Measurements from ENCODE around the gene SLC29A3. TPM values are rescaled to one million over a fixed set of nuclear protein-coding genes. Genes with fewer than 3 reads are reported as not detected.

Gene SLC29A3
- total RNA-seq, 2 experiments from 2014 or later, result 2.9 to 3.3 TPM

DNA sequence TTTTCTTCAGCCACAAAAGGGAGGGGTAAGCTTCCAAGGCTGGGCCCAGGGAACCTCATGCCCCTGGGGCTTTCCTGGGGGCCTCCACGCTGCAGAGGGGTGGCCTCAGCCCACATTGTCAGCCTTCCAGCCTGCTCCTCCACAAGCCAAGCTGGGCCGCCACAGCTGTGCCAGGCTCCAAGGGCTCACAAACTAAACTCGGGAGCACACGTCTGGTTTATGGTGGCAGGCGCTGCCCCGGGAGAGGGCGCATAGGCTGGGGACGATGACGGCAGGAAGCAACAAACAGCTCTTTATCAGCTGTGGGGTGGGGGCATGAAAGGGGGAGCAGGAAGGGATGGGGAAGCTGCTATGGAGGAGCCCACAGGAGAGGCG is 71.4 kb downstream of the SLC29A3 start:
- Mint-ChIP-seq H3K27ac (no peak overlapping the region), H3K27me3 (peaks cover 25% of the 10 kb centered on the region), H3K4me1 (ENCODE audit: low read depth) (no peaks in the 10 kb centered on the region), H3K4me3 (no peak overlapping the region), H3K36me3 (ENCODE audit: low read depth) (no peaks in the 10 kb centered on the region), H3K9me3 (no peaks in the 10 kb centered on the region)
- TF ChIP-seq, protein P1, sequence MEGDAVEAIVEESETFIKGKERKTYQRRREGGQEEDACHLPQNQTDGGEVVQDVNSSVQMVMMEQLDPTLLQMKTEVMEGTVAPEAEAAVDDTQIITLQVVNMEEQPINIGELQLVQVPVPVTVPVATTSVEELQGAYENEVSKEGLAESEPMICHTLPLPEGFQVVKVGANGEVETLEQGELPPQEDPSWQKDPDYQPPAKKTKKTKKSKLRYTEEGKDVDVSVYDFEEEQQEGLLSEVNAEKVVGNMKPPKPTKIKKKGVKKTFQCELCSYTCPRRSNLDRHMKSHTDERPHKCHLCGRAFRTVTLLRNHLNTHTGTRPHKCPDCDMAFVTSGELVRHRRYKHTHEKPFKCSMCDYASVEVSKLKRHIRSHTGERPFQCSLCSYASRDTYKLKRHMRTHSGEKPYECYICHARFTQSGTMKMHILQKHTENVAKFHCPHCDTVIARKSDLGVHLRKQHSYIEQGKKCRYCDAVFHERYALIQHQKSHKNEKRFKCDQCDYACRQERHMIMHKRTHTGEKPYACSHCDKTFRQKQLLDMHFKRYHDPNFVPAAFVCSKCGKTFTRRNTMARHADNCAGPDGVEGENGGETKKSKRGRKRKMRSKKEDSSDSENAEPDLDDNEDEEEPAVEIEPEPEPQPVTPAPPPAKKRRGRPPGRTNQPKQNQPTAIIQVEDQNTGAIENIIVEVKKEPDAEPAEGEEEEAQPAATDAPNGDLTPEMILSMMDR (IDR thresholded peaks at IDR 0.05), result no peak
- intact Hi-C loops (cut with micrococcal nuclease), result loop anchor here (10.0 kb wide), 1 partner anchor 224 kb away; no protein-coding TSS in a partner anchor
- ChIA-PET POLR2A (no interaction called here), CTCF (interaction anchor here (1.1 to 1.9 kb wide), 5 partner anchors 9 to 318 kb away, joined by 3 to 9 read pairs (median 3); no protein-coding TSS in a partner anchor)
- ATAC-seq, result no peak
- no peak for DNase-seq

DNA sequence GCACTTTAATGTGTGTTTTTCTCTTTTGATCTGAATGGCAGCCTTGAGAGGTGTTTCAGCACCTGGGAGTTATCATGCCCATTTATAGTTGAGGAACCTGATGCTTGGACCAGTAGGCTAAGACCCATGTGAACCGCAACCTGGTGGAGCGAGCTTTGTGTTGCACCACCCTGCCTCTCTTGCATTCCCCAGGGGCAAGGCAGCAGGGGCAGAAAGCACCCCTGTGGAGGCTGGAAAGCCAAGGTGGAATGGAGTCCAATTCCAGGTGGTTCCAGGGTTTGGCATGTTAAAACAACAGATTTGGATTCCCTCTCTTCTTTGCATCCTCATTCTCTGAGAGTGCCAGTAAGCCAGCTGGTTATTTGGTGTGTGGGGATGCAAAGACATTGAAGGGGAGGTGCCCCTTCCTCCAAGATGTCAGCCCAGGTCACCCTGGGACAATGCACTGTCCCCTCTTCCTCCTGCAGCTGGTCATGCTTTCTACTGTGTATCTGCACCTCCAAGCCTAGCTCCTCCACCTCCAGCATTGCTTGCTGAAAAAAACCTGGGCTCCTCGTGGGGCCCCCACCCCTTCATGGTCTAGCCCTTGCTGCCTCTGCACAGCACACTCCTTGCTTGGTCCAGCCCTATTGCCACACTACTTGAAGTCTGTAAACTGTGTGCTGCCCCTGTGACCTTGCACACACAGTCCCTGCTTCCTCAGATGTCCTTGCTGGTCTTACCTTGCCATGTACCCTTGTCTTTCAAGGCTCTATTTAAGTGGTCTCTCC is 72.0 kb downstream of the SLC29A3 start:
- intact Hi-C loops (cut with micrococcal nuclease), result loop anchor here (10.0 kb wide), 1 partner anchor 224 kb away; no protein-coding TSS in a partner anchor
- POLR2A ChIA-PET, result no interaction called here
- ATAC-seq (no peak), DNase-seq (no peak)
- no peaks in the 10 kb centered on the region for H3K9me3 Mint-ChIP-seq
- no peak overlapping the region for H3K4me3 Mint-ChIP-seq
- TF ChIP-seq, protein P1 (IDR thresholded peaks at IDR 0.05), result no peak
- CTCF ChIA-PET, result interaction anchor here (1.1 to 1.9 kb wide), 4 partner anchors 9 to 317 kb away, joined by 3 to 9 read pairs (median 4); no protein-coding TSS in a partner anchor
- no peaks in the 10 kb centered on the region for H3K36me3 Mint-ChIP-seq (ENCODE audit: low read depth)
- H3K27me3 Mint-ChIP-seq, result peaks cover 31% of the 10 kb centered on the region
- no peak overlapping the region for H3K27ac Mint-ChIP-seq
- no peaks in the 10 kb centered on the region for H3K4me1 Mint-ChIP-seq (ENCODE audit: low read depth)

DNA sequence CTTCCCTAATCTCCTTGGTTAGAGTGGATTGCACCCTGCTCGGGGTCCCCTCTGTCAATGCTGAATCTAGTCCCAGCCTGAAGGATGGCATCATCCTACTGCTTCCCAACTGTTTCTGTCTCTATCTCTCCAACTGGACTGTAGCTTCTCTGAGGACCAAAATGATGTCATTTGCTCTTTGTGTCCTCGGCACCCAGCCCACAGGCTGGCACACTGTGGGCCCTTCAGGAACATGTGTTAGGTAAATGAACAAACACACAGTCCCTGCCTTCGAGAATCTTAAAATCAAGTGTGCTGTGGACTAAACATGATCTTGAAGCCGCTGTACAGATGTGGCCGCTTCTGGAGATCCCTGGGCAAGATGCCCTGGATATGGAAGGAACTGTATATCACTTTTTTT is 72.6 kb downstream of the SLC29A3 start:
- no peak for ATAC-seq
- H3K9me3 Mint-ChIP-seq, result no peaks in the 10 kb centered on the region
- no peak overlapping the region for H3K4me3 Mint-ChIP-seq

DNA sequence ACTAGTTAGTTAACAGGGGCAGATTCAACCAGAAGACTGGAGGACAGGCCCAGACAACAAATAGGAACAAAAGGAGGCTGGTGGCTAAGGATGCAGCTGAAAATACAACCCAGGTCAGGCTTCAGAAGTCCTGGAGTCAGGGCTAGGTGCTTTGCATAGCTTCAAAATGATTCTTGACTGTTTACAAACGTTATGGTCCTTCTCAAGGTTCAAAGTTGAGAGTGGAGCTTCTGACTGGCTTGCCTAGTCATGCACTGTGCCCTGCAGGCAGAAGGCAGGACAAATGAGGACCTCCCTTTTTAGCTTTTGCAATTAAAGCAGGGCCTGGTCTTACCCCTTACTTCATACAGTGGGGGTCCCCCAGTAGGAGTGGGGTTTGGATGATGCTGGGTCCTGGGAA is 73.2 kb downstream of the SLC29A3 start:
- intact Hi-C loops (cut with micrococcal nuclease), result loop anchor here (10.0 kb wide), 1 partner anchor 223 kb away; no protein-coding TSS in a partner anchor
- POLR2A ChIA-PET, result no interaction called here
- Mint-ChIP-seq H3K27ac (no peak overlapping the region), H3K36me3 (ENCODE audit: low read depth) (no peaks in the 10 kb centered on the region), H3K27me3 (peaks cover 32% of the 10 kb centered on the region), H3K4me3 (no peak overlapping the region), H3K9me3 (no peaks in the 10 kb centered on the region), H3K4me1 (ENCODE audit: low read depth) (no peaks in the 10 kb centered on the region)
- CTCF ChIA-PET, result interaction anchor here (1.0 to 1.9 kb wide), 3 partner anchors 8 to 218 kb away, joined by 3 to 7 read pairs (median 5); no protein-coding TSS in a partner anchor
- DNase-seq, result no peak
- no peak for ATAC-seq
- TF ChIP-seq, protein P1 (IDR thresholded peaks at IDR 0.05), result no peak

More for the DNA sequence above, 72.6 kb downstream of the SLC29A3 start:
- no peaks in the 10 kb centered on the region for H3K4me1 Mint-ChIP-seq (ENCODE audit: low read depth)
- no peak overlapping the region for H3K27ac Mint-ChIP-seq
- intact Hi-C loops (cut with micrococcal nuclease), result loop anchor here (10.0 kb wide), 1 partner anchor 223 kb away; no protein-coding TSS in a partner anchor
- H3K27me3 Mint-ChIP-seq, result peaks cover 32% of the 10 kb centered on the region
- DNase-seq, result no peak
- H3K36me3 Mint-ChIP-seq (ENCODE audit: low read depth), result no peaks in the 10 kb centered on the region
- POLR2A ChIA-PET, result no interaction called here
- CTCF ChIA-PET, result interaction anchor here (1.4 to 1.9 kb wide), 2 partner anchors 8 to 218 kb away, joined by 5 to 7 read pairs; no protein-coding TSS in a partner anchor
- TF ChIP-seq, protein P1 (IDR thresholded peaks at IDR 0.05), result no peak

Data from activated CD8-positive, alpha-beta T cell treated with anti-CD3 and anti-CD28 coated beads for 36 hours (primary cell).